Spleen (tissue), 11 donors: ENCODE data around the gene ERBB4. TPM values are rescaled to one million over a fixed set of nuclear protein-coding genes. Genes with fewer than 3 reads are reported as not detected.

Experiments
- DNase-seq: peaks from one replicate; pipeline ENCODE4 v3.0.0-alpha.2; 2020
- H3K27ac ChIP-seq, 8 donors: fragments of 200-600 bp; sonication (generic) in 7 of 8; 1 replicate in 4 of 8; 2 replicates in 4 of 8; pipeline versions ENCODE4 v1.5.0 to v1.8.0; 2016 to 2021; ENCODE audit warnings: inconsistent platforms in 4 of 8, mild to moderate bottlenecking in 4 of 8, moderate library complexity in 1 of 8
- H3K27me3 ChIP-seq, 7 donors: fragments of 200-600 bp; sonication (generic) in 6 of 7; replicated peaks in 1 of 7; 1 replicate in 4 of 7; 2 replicates in 3 of 7; pipeline versions ENCODE4 v1.5.0 to v1.8.0; 2016 to 2021; ENCODE audit warnings: inconsistent platforms in 3 of 7, mild to moderate bottlenecking in 1 of 7
- H3K36me3 ChIP-seq, 6 donors: fragments of 200-600 bp; sonication (generic) in 5 of 6; 1 replicate in 4 of 6; 2 replicates in 2 of 6; pipeline versions ENCODE4 v1.5.0 to v1.8.0; 2016 to 2021; ENCODE audit warnings: inconsistent platforms in 2 of 6
- H3K4me1 ChIP-seq, 6 donors: fragments of 200-600 bp; sonication (generic) in 5 of 6; 1 replicate in 3 of 6; 2 replicates in 3 of 6; pipeline versions ENCODE4 v1.5.0 to v1.8.0; 2016 to 2021; ENCODE audit warnings: inconsistent platforms in 3 of 6
- H3K4me3 ChIP-seq, 8 donors: fragments of 200-600 bp; sonication (generic) in 7 of 8; 1 replicate in 4 of 8; 2 replicates in 4 of 8; pipeline versions ENCODE4 v1.5.0 to v1.8.0; 2016 to 2021; ENCODE audit warnings: inconsistent platforms in 4 of 8, mild to moderate bottlenecking in 4 of 8, moderate library complexity in 2 of 8
- H3K9me3 ChIP-seq, 8 donors: fragments of 200-600 bp; sonication (generic) in 7 of 8; 1 replicate in 4 of 8; 2 replicates in 4 of 8; pipeline versions ENCODE4 v1.5.0 to v1.8.0; 2016 to 2021; ENCODE audit warnings: inconsistent platforms in 4 of 8
- POLR2A ChIP-seq, 3 donors: fragments of 450-650 bp; IDR thresholded peaks; one replicate each; pipeline ENCODE4 v1.5.1; 2017; ENCODE audit warnings: antibody characterized with exemption in 3 of 3, mild to moderate bottlenecking in 1 of 3
- POLR2AphosphoS5 ChIP-seq, 3 donors: sonication (generic); formaldehyde crosslinking; IDR thresholded peaks; one replicate each; pipeline ENCODE4 v1.5.1; 2017; ENCODE audit warnings: antibody characterized with exemption in 3 of 3
- WGBS, 5 donors: extraction: QIAGEN DNeasy Blood & Tissue Kit in 3 of 5; methylation state at CpG; one replicate each; pipeline versions ENCODE4 v1.1.5 to v1.1.7; 2013 to 2018; 5-methylcytosine and 5-hydroxymethylcytosine counted together
- intact Hi-C: fragments of 100-400 bp; cut with DNase I; formaldehyde crosslinking; loops from one replicate; pipeline ENCODE4 v1.15.0; 2023; ENCODE audit warnings: low total_unique reads
- polyA plus RNA-seq, 3 donors: library from polyadenylated mRNA; stranded (reverse); fragments of 200-250 nt; gene quantifications; one replicate each; pipeline ENCODE4 v1.2.1, GENCODE V29; 2013
- total RNA-seq, 7 donors: library from RNA; depleted of rRNA in 3 of 7; stranded (reverse); fragments of >200 nt in 3 of 7; fragmentation: NEBNext Ultra II Directional in 4 of 7; extraction: Animal tissue kit (Norgen Biotek cat#: 25700) in 4 of 7; gene quantifications; one replicate each; pipeline versions ENCODE4 v1.1.0 to v1.2.1, GENCODE V29; 2016 to 2021
- TF ChIP-seq, protein P1 (sequence below), 11 experiments: fragments of 200-600 bp in 7 of 11; fragments of 450-650 bp in 4 of 11; sonication (generic) in 4 of 11; IDR thresholded peaks in 8 of 11; conservative IDR thresholded peaks in 3 of 11; 1 replicate in 7 of 11; 2 replicates in 4 of 11; pipeline versions ENCODE4 v1.4.0 to v1.8.0; 2016 to 2021; ENCODE audit warnings: antibody characterized with exemption in 11 of 11, inconsistent platforms in 4 of 11, mild to moderate bottlenecking in 1 of 11
- donor health status: healthy with polysubstance abuse.
- donor health status: DM: no; HTN: no; CAD: no; lungs with moderate emphysema.
- donor health status: DM: no; HTN: no; CAD: no.
- donor health status: Bipolar disorder and iron deficiency.
- donor health status: healthy.
- donor health status: DM: no; HTN: no; CAD: no.
- donor health status: DM: yes; HTN: yes; CAD: no.

The ERBB4 gene
- total and polyA plus RNA-seq, 10 donors: under 0.01 to 1.4 (median 0.35) TPM

DNA sequence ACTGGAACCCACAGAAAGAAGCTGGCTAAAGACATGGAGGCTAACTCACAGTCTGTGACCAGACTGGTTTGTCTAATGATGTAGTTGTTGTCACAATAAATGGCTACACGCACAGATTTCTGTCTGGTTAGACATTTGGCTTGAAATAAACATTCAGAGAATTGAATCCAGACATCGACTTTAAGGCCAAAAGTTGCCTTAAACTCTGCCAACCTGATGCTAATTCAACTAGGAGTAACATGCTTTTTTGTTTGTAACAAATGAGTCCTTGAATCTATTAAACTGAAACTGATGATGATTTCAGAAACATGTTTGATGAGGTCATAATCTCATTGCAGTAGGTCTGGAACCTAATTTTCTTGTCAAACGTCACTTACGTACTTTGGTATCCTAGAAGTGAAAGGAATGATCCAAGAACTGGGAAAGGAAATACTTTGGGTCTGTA lies 123.8 kb downstream of the ERBB4 start:
- Histone ChIP-seq H3K4me3 (no peak overlapping the region), H3K27me3 (no peaks in the 10 kb centered on the region), H3K9me3 (no peaks in the 10 kb centered on the region), H3K4me1 (no peaks in the 10 kb centered on the region), H3K27ac (no peak overlapping the region), H3K36me3 (no peaks in the 10 kb centered on the region)
- intact Hi-C loops: no loop called here
- no peak for DNase-seq
- TF ChIP-seq POLR2AphosphoS5 (IDR thresholded peaks at IDR 0.05) (no peak), POLR2A (IDR thresholded peaks at IDR 0.05) (no peak)
- TF ChIP-seq, protein P1, sequence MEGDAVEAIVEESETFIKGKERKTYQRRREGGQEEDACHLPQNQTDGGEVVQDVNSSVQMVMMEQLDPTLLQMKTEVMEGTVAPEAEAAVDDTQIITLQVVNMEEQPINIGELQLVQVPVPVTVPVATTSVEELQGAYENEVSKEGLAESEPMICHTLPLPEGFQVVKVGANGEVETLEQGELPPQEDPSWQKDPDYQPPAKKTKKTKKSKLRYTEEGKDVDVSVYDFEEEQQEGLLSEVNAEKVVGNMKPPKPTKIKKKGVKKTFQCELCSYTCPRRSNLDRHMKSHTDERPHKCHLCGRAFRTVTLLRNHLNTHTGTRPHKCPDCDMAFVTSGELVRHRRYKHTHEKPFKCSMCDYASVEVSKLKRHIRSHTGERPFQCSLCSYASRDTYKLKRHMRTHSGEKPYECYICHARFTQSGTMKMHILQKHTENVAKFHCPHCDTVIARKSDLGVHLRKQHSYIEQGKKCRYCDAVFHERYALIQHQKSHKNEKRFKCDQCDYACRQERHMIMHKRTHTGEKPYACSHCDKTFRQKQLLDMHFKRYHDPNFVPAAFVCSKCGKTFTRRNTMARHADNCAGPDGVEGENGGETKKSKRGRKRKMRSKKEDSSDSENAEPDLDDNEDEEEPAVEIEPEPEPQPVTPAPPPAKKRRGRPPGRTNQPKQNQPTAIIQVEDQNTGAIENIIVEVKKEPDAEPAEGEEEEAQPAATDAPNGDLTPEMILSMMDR (IDR thresholded peaks at IDR 0.05 in 8 of 11, conservative IDR thresholded peaks at IDR 0.05 in 3 of 11): no peak
- WGBS, 5 donors: 80 to 89% (median 84%) methylated on average over 4 of the region's 4 CpGs

DNA sequence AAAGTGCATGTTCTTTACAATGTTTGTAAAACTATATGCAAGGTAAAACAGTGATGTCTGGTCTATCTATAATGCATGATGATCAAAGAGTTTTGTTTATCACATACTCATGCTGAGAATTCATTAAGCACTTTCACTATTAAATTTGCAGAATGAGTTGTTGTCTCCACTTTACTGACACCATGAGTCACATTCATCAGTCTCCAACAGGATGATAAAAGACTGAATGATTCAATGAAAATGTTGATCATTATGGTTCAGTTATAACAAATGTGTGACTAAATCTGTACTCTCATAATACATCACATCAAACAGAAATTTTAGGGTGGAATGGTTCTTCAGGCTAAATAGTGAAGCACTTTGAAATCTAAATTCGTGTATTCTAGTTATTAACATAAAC lies 129.0 kb downstream of the ERBB4 start:
- 32 to 65% (median 45%) methylated on average over 1 of the region's 1 CpG for WGBS, 5 donors
- Histone ChIP-seq H3K4me1 (no peaks in the 10 kb centered on the region), H3K4me3 (no peak overlapping the region), H3K36me3 (no peaks in the 10 kb centered on the region), H3K9me3 (peaks cover 0 to 8% (median 0%) of the 10 kb centered on the region in 8 donors), H3K27me3 (no peaks in the 10 kb centered on the region), H3K27ac (no peak overlapping the region)
- intact Hi-C loops: no loop called here
- TF ChIP-seq POLR2AphosphoS5 (IDR thresholded peaks at IDR 0.05) (no peak), POLR2A (IDR thresholded peaks at IDR 0.05) (no peak)
- TF ChIP-seq, protein P1 (IDR thresholded peaks at IDR 0.05 in 8 of 11, conservative IDR thresholded peaks at IDR 0.05 in 3 of 11): no peak
- no peak for DNase-seq

DNA sequence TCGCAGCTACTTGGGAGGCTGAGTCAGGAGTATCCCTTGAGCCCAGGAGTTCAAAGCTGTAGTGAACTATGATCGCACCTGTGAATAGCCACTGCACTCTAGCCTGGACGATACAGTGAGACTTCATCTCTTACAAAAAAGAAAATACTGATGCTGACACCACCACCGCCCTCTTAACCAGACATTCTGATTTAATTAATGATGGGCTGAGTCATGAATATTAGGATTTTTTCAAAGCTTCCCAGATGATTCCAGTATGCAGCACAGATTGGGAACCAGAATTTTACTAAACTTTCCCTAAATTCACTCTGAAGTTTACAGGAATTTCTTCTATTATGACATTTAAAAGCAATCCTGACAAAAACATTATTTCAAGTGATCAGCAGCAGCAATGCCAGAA lies 130.1 kb downstream of the ERBB4 start:
- no peaks in the 10 kb centered on the region for H3K4me1 ChIP-seq
- intact Hi-C loops: no loop called here
- TF ChIP-seq POLR2AphosphoS5 (IDR thresholded peaks at IDR 0.05): no peak
- TF ChIP-seq, protein P1 (IDR thresholded peaks at IDR 0.05 in 8 of 11, conservative IDR thresholded peaks at IDR 0.05 in 3 of 11): no peak
- TF ChIP-seq POLR2A (IDR thresholded peaks at IDR 0.05): no peak

DNA sequence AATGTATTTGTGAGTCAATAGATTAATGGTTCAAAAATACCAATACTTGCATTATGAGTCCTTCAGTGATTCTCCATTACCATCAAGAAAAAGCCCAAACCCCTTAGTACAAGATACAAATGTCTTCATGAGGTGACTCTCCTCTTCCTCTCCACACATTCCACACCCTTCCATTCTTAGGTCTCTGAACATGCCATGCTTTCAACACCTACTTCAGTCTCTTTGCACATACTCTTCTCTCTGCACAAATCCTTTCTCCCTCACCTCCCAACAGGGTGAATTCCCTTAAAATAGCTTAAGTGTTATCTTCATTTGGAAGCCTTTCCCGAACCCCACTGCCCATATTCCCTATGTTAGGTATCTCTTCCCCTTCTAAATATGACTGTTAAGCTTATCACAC lies 131.9 kb downstream of the ERBB4 start:
- H3K4me3 ChIP-seq: no peak overlapping the region
- 64 to 80% (median 72%) methylated on average over 1 of the region's 1 CpG for WGBS, 5 donors
- TF ChIP-seq, protein P1 (IDR thresholded peaks at IDR 0.05 in 8 of 11, conservative IDR thresholded peaks at IDR 0.05 in 3 of 11): no peak
- TF ChIP-seq POLR2A (IDR thresholded peaks at IDR 0.05) (no peak), POLR2AphosphoS5 (IDR thresholded peaks at IDR 0.05) (no peak)
- no peaks in the 10 kb centered on the region for H3K4me1 ChIP-seq
- no peak overlapping the region for H3K27ac ChIP-seq
- H3K27me3 ChIP-seq: no peaks in the 10 kb centered on the region
- H3K36me3 ChIP-seq: no peaks in the 10 kb centered on the region
- intact Hi-C loops: no loop called here
- H3K9me3 ChIP-seq: peaks cover 0 to 8% (median 0%) of the 10 kb centered on the region in 8 donors
- no peak for DNase-seq

More for the DNA sequence above, 130.1 kb downstream of the ERBB4 start:
- Histone ChIP-seq H3K36me3 (no peaks in the 10 kb centered on the region), H3K4me3 (no peak overlapping the region), H3K9me3 (peaks cover 0 to 8% (median 0%) of the 10 kb centered on the region in 8 donors), H3K27me3 (no peaks in the 10 kb centered on the region), H3K27ac (no peak overlapping the region)
- 77 to 90% (median 85%) methylated on average over 4 of the region's 4 CpGs for WGBS, 5 donors
- DNase-seq: no peak
